ENCODE results near the gene MTARC1.

The MTARC1 gene

GRCh38 chr1:220786337-220787068 is at the start of gene MTARC1:
Gene MTARC1, plus strand, starts transcription at chr1:220786913. Its CDS starts 32 bp downstream, at chr1:220786945.
- DNase-seq (ENCODE audit: low read depth), result no peak

- DNase-seq (ENCODE audit: low read depth), result no peak
These were observed 45.4 kb upstream of the MTARC1 start for GRCh38 chr1:220741349-220741748.

- DNase-seq (ENCODE audit: low read depth), result no peak
These were observed 44.9 kb upstream of the MTARC1 start for GRCh38 chr1:220741825-220742224.

- no peak for DNase-seq (ENCODE audit: low read depth)
These were observed 44.2 kb upstream of the MTARC1 start for GRCh38 chr1:220742520-220742919.

- no peak for DNase-seq (ENCODE audit: low read depth)
These were observed 39.9 kb upstream of the MTARC1 start for GRCh38 chr1:220746851-220747250.

- DNase-seq (ENCODE audit: low read depth), result no peak
These were observed 39.1 kb upstream of the MTARC1 start for GRCh38 chr1:220747437-220748088.

- no peak for DNase-seq (ENCODE audit: low read depth)
These were observed 38.4 kb upstream of the MTARC1 start, which contains the start of gene MTARC2 for GRCh38 chr1:220748089-220748934. Gene MTARC2, plus strand, starts transcription at chr1:220748322. Its CDS starts 210 bp downstream, at chr1:220748532.

GRCh38 chr1:220748936-220749335 is 37.8 kb upstream of the MTARC1 start:
- DNase-seq (ENCODE audit: low read depth), result no peak

GRCh38 chr1:220750131-220750515 is 36.6 kb upstream of the MTARC1 start:
- no peak for DNase-seq (ENCODE audit: low read depth)

- DNase-seq (ENCODE audit: low read depth), result no peak
These were observed 35.6 kb upstream of the MTARC1 start for GRCh38 chr1:220751111-220751510.

GRCh38 chr1:220754212-220754917 is 32.3 kb upstream of the MTARC1 start:
- no peak for DNase-seq (ENCODE audit: low read depth)

GRCh38 chr1:220754918-220755295 is 31.8 kb upstream of the MTARC1 start:
- DNase-seq (ENCODE audit: low read depth), result no peak

- DNase-seq (ENCODE audit: low read depth), result no peak
These were observed 31.4 kb upstream of the MTARC1 start for GRCh38 chr1:220755309-220755708.

- DNase-seq (ENCODE audit: low read depth), result no peak
These were observed 29.3 kb upstream of the MTARC1 start for GRCh38 chr1:220757441-220757840.

- DNase-seq (ENCODE audit: low read depth), result no peak
These were observed 27.6 kb upstream of the MTARC1 start for GRCh38 chr1:220759147-220759546.

GRCh38 chr1:220761688-220762427 is 24.9 kb upstream of the MTARC1 start:
- DNase-seq (ENCODE audit: low read depth), result no peak

GRCh38 chr1:220764757-220765156 is 22.0 kb upstream of the MTARC1 start:
- no peak for DNase-seq (ENCODE audit: low read depth)

- no peak for DNase-seq (ENCODE audit: low read depth)
These were observed 19.2 kb upstream of the MTARC1 start for GRCh38 chr1:220767312-220768125.

GRCh38 chr1:220768126-220768601 is 18.5 kb upstream of the MTARC1 start:
- DNase-seq (ENCODE audit: low read depth), result no peak

GRCh38 chr1:220769205-220769604 is 17.5 kb upstream of the MTARC1 start:
- DNase-seq (ENCODE audit: low read depth), result no peak
